ENCODE data around the gene TUBB4A.

DNA sequence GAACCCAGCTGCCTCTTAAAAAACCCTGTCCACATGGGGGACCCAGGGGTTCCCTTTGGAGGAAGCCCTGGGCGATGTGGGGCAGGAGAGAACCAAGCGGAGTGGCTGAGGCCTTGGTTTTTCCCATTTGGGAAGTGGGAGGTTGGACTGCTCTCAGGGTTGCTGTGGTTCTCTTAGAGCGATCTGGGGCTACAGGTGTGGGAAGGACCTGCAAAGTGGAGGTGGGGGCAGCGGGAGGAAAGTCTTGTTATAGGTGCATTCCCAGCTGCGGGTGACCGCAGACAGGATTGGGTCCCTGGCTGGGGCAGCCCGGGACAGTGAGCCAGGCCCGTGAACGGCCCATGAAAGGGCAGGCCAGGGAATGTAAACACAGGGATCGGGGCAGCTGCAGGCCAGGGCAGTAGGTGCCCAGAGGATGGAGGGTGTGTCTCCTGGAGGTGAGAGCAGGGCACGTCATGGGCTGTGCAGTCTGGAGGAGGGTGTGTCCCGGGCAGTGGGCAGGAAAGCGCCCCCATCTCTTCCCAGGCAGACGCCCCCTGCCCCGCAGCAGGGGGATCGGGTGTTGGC is 43.3 kb downstream of the TUBB4A start:
- TF ChIP-seq, protein P1, sequence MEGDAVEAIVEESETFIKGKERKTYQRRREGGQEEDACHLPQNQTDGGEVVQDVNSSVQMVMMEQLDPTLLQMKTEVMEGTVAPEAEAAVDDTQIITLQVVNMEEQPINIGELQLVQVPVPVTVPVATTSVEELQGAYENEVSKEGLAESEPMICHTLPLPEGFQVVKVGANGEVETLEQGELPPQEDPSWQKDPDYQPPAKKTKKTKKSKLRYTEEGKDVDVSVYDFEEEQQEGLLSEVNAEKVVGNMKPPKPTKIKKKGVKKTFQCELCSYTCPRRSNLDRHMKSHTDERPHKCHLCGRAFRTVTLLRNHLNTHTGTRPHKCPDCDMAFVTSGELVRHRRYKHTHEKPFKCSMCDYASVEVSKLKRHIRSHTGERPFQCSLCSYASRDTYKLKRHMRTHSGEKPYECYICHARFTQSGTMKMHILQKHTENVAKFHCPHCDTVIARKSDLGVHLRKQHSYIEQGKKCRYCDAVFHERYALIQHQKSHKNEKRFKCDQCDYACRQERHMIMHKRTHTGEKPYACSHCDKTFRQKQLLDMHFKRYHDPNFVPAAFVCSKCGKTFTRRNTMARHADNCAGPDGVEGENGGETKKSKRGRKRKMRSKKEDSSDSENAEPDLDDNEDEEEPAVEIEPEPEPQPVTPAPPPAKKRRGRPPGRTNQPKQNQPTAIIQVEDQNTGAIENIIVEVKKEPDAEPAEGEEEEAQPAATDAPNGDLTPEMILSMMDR (IDR thresholded peaks at IDR 0.05; ENCODE audit: low read depth, low read length) = no peak
- TF ChIP-seq EZH2phosphoT487 (IDR thresholded peaks at IDR 0.05; ENCODE audit: low read depth) = no peak
